HG03432 (cell line): ENCODE measurements around the gene ZNF678.

Experiments
- ATAC-seq: cut with Tn5 transposase; IDR thresholded peaks from one replicate; pipeline ENCODE4 v1.9.1; 2021; ENCODE audit warnings: mild to moderate bottlenecking, moderate library complexity; ENCODE audit not compliant: unreplicated experiment

The ZNF678 gene

DNA sequence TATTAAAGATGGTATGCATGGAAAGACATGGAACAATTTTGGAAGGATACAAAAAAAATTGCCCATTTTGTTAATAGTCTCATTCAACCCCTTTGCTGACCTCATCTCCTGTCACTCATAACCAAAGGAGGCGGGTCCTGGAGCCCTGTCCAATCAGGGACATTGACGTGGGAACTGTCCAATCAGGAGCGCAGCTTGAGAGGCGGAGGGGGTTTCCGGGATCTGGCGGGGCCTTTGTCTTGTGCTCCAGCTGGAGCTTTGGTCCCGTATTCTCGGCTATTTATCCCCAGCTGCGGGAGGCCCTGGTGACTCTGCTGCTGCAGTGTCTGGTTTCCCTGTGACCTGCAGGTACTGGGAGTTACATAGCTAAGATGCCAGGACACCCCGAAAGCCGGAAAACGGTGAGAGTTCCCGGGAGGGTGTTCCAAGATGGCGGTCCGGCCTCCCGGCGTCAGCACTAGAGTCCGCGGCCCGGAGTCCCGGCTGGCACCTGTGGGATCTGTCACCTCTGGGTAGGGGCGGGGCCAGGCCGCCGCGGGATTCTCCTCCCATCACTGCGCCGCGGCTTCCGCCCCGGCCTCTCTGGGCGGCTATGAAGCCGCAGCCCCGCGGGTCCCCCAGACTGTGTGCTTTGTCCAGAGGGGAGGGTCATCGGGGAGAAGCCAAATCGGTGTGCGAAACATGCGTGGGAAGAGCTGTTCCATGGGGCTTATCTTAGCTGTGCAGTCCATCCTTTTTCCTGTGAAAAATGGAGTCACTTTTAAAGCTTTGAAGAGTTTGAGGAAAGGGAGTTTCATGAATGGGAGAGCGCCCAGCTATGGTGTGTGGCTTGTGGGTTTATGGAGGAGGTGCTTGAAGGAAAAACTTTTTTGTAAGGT lies at the start of gene ZNF678:
TSS of gene ZNF678 (plus strand) at position 233 of the 878 bp plus-strand sequence. CDS start 87,436 bp downstream, outside the sequence.
- ATAC-seq: peak; percentile 96

DNA sequence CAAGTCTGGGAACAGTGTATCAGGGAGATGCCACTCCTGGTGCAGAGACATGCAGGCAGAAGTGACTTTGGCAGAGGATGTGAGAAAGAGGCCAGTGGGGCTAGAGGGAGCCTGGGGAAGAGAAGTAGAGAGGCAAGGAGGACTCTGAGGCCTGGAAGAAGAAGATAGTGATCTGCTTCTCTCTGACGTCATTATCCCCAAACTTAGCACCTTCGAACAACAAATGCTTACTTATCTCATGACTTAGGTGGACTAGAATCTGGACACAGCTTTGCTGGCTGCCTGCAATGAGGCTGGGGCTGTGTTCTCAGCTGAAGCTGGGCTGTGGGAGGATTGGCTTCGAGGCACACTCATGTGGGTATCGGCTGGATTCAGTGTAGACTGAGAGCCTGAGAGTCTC lies 44.5 kb upstream of the ZNF678 start:
- ATAC-seq: no peak

DNA sequence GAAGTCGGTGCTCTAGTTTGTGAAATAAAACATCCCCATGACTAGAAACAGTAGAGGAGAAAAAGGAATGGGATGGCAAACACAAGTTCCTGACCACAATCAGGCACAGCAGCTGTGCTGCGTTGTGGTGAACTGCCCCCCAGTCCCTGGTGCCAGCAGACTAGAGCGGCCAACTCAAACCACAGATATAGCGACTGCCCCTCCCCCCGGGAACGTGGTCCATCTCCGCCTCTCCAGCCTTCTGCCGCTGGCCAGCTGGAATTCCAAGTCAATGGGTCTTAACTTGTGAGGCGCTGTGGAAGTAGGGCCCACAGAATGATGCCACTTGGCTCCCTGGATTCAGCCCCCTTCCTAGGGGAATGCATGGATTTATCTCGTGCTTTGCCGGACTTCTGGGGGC lies 41.6 kb upstream of the ZNF678 start:
- no peak for ATAC-seq

DNA sequence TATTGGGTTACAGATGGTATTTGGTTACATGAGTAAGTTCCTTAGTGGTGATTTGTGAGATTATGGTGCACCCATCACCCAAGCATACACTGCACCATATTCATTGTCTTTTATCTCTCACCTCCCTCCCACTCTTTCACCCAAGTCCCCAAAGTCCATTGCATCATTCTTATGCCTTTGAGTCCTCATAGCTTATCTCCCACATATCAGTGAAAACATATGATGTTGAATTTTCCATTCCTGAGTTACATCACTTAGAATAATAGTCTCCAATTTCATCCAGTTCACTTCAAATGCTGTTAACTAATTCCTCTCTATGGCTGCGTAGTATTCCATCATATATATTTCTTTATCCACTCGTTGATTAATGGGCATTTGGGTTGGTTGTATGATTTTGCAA lies 36.8 kb upstream of the ZNF678 start:
- ATAC-seq: no peak

DNA sequence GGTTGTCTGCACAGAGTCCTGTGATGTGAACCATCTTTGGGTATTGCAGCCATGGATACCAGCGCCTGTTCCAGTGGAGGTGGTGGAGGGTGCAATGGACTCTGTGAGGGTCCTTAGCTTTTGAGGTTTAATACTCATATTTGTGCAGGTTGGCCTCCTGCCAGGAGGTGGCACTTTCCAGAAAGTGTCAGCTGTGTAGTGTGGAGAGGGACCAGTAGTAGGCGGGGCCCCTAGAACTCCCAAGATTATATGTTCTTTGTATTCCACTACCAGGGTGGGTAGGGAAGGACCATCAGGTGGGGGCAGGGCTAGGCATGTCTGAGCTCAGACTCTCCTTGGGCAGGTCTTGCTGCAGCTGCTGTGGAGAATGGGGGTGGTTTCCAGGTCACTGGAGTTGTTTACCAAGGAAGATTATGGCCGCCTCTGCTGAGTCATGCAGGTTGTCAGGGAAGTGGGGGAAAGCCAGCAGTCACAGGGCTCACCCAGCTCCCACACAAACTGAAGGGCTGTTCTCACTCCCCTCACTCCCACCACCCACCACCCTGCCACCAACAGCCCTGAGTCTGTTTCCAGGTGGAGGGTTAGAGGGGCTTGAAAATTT lies 31.2 kb upstream of the ZNF678 start:
- no peak for ATAC-seq

DNA sequence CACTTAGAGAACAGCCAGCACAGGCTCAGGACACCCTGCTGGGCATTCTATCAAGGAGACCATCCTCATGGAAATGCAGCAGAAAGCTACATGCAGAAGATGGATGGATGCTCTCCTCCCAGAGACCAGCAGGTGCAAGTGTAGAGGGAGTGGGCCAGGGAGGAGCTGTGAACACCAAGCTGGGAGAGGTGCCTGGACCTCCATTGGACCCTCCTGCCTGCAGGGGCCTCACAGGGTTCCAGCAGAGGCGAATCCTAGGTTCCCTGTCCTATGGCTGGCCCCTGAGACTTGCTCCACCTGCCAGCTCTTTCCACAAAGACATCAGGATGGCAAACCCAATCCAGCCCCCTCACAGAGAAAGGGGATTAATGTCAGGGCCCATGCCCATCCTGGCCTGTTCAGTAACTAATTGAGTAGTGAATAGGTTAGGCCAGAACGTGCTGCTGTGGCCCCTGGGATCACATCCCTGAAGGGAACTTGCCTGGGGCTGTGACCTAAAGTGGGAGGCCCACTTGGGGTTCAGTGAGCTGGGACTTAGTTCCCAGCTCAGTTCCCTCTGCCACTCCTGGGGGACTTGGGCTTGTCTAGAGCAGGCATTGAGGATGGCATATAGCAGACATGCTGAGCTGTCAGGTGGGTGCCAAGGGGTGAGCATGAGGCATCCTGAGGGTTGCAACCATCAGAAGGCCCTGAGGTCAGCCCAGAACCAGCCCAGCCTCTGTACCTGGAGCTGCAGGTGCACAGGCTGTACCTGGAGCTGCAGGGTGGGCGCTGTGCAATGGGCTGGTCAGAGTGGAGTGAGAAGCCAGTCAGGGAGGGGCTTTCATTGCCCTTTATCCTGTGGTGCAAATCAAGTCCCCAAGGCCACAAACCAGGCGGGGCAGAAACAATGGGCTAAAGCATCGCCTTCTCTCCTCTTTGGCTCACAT lies 22.9 kb upstream of the ZNF678 start:
- no peak for ATAC-seq

DNA sequence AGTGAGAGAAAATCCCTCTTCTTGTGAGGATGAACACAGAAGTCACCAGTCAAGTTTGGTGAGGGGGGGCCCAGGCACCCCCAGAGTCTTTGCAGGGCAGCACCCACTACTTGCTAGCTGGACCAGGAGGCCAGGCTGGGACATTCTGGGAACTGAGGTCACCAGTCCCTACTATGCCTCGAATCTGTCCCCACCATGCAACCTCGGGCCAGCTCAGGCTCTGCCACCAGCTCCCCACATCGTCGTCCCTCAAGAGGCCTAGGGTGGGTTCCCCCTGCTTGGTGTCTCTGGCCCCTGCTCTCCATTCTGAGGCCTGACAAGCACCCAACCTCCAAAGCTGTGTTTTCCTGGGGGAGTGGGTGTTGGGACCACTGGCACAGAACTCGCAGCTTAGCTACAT lies 22.2 kb upstream of the ZNF678 start:
- no peak for ATAC-seq

DNA sequence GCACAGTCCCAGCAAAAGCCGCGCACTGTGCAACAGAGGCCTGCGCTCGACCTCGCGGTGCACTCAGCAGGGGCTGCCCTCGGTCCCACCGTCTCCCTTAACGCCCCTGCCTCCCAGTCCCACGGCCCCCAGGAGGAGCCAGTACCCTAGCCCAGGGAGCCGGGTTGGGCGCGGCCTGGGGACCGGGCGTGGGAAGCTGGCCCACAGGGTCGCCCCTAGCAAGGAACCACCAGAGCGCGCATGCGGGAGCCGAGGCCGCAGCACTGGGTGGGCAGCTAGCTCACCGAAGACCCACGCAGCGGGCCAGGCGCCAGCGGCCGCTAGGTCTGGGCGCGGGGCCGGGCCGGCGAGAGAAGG lies 21.6 kb upstream of the ZNF678 start:
- ATAC-seq: peak; percentile 4

DNA sequence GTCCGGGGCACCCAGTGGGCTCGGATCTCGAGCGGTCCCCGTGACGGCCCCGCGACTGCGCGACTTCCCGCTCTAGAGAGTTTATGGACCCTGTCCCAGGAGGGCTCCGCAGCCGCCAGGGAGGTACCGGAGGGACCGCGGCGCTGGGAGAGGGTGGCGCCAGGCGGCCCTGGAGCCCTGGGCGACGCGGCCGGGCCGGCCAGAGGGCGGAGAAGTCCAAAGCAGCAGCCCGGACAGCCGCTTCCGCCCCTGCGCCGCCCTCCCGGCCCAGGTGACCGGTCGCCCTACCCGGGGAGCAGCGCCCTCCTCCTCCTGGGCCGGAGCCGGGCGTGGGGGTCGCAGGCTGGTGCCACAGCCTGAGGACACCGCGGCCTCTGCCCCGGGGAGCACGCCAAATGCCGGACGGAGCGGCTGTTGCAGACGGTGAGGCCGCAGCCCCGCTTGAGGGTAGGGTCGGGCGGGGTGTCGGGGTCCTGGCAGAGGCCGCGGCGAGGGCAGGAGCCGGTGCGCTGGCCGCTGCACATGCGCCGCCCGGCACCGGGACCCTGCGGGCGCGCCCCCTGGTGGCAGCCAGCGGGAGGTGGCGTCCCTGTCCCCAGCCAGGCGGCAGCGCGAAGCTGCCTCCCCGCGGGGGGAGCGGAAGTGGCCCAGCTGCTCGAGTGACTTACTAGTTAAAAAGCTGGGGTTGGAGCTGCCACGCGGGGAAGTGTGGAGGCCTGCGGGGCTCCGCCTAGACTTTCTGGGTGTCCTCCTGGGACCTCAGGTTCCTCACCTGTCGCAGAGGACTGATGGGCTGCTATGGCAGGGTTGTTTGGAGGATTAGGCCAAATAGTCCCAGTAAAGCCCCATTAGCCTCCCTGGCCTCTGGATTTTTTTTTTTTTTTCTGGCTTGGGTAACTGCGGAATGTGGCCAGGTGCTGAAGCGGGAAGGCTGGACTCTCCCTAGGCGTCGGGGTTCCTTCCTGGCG lies 20.9 kb upstream of the ZNF678 start:
- ATAC-seq: peak; percentile 98

DNA sequence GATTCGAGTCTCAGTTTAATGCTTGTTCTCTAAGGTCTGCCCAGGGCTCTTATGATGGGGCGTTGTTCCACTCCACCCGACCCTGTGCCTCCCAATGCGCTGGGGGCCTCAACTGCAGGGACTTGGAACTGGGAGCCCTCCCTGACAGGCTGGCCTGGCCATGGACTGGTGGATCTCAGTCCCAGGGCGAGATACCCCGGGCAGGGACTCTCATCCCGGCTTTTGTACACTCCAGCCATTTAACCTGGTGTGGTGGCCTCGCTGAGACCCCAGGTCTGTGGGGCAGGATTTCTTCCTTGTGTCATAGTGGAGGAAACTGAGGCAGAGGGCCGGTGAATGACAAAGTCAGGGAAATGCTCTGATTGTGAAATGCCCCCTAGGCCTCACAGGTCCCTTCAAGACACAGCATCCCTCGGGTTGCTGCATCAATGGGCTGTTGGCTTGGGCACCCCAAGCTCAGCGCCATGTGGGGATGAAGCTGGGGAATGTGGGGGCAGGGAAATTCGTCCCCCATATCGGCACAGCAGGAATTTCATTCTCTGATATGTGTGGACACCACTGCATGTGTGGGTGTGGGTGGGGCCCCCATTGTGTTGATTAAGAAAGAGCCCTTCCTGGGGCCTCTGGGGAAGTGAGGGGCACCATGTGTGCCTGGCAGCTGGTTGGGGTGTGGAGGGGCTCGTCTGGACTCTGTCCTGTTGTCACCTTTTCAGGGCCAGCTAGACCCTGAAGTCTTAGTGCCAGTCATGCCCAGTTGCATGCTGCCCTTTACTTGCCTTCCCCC lies 19.9 kb upstream of the ZNF678 start:
- no peak for ATAC-seq

DNA sequence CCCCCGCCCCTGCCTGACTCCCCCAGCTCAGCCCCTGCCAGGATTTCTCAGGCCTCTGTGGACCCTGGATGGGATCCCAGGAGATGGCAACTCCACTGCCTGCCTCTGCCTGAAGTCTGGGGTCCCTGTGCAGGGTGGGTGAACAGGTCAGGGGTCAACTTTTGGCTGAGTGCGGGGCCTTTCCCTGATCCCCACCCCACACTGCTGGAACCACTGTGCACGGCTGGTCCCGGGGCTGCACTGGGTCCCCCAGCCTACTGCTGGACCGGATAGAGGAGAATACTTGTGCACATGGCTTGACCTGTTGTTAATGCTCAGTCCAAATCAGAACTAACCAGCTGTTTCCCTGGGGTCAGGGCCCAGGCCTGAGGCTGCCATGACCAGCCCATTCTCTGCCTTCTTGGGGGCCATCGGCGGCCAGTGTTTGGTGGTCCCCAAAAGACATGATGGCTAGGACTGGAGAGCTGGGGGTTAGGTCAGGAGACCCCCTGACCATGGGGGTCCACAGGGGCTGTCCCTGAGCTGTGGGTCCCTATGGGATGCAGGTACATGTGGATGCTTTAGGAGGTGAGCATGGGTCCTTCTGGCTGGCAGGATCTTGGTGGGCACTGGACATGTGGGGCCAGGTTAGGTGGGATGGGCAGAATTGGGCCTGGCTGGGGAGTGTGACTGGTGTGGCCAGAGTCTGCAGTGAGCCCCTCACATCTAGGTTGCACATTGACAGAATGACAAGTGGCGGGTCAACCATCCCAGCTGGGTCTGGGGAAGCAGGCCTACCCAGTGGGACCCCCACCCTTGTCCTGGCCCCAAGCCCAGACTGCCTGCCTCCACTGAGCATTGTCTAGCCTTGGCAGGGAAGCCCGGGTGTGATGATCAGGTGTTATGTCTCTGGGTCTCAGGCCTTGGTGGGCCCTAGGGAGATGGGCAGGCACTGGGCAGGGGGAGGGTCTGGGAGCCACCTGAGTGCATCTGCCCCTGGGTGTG lies 19.0 kb upstream of the ZNF678 start:
- ATAC-seq: no peak

DNA sequence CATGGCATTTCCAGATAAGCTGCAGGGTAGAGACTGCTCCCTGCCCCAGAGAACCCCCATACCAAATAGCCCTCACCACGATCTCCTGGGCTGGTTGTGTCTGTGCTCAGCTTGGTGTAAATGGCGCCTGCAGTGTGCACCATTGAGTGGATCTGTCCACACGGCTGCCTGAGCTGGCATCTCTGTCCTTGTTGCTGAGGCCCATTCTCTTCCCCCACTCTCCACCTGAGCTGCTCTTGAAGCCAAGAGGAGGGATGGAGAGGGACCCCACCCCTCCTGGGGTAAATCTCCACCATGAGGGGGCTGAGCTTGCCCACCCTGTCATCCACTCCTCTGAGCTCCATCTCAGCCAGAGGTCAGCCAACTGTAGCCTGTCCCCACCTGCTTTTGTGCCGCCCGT lies 18.0 kb upstream of the ZNF678 start:
- no peak for ATAC-seq

DNA sequence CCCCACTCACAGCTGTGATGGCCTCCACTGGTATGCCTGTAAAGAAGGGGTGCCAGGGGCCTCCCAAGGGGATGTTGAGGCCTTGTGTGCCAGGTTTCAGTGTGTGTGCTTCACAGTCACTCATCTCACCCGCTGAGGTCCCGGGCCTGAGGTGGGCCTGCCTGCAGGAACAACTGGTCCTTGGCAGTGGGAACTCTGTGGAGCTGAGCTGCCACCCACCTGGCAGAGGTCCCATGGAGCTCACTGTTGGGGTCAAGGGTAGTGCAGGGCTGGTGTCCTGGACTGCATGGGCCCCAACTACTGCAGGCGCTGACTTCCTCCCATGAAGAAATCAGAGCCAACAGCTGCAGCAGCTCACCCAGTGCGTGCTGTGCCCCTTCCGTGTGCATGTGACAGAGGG lies 17.3 kb upstream of the ZNF678 start:
- no peak for ATAC-seq

DNA sequence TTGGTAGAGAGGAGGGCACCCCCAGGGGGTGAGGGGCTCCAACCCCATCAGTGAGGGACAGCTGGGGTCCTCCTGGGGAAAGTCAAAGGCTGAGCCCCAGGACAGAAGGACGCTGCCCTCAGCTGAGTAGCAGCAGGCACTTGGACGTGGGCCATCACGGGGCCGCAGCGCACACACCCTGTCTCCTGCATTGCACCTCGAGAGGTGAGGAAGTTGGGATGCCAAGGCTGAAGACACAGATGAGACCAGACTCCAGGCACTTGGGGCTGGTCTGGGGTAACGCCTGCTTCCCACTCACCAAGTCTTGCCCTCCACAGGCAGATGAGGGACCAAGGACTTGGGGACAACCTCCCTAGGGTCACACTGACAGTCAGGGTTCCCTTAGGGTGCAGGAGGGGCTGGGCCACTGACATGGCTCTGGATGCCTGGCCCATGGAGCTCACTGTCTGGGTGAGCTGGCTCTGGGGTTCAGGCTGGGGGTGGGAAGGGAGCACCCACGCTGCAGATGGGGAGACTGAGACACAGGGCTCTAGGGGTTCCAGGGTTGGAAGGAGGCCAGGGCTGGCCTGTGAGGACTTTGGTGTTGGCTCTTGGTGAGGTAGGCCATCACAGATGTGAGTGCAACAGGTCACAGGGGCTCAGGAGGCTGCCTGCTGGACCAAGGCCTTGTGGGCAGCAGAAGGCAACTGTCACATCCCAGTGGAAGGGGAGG lies 16.6 kb upstream of the ZNF678 start:
- ATAC-seq: no peak

DNA sequence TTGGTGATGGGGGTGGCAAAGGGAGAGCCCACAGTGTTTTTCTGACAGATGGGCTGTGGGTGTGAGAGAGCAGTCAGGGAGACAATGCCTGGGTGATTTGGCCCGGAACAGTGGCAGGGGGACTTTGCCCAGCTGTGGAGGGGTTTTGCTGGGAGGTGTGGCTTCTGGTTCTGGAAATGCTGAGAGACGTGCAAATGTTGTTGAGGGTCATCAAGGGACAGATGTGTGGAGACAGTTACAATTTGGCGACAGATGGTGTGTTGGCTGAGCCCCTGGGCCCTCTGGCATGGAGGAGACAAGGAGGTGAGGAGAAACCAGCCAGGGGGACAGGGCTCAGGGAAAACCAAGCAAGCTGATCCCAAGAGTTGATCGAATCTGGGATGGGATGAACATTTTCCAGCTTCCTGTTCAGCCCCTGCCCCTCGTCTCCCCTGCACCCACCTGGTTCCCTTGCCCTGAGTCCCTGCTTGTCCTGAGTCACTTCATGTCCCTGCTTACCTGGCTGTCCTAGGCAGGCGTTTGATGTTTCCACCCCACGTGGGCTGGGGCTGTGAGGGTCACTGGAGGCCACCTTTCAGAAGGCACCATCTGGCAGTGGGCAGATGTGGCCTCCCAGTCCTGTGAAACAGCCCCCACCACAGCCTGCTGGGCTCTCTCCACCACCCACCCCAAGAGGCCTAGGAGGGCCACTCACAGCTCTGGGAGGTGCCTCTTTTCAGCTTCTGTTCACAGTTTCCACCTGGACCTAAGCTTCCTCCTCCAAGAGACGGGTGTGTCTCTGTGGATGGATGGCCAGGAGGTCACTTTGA lies 15.8 kb upstream of the ZNF678 start:
- no peak for ATAC-seq

DNA sequence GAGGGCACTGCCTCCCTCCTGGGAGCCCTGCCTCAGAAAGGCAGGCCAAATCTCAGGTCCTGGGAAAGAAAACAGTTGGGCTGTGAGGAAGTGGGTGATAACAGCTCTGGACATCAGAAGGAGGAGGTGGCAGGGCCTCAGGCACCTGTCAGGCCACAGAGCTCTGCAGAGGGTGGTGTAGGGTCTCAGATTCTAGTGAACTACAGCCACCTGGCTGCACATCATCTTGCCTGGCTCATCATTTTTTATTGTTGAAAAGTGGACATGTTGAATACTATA lies 15.3 kb upstream of the ZNF678 start:
- ATAC-seq: no peak

DNA sequence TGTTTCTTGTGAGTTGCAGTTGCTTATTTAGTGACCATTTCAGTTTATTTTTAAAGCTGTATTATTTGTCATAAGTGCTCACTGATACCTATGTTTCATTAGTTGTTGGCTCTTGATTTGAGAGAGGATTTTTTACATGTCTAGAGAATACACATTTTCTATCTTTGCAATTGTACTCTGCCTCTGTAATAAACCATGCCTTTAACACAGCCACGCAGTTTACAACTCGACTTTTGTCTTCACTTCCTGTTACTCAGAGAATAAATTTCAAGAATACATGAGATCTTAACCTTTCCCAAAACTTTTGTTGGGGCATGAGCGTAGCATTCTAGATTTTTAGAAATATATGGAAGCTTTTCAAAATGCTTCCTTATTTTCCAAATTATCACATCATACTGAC lies 14.9 kb upstream of the ZNF678 start:
- no peak for ATAC-seq
